Pancreas (tissue), 10 donors: ENCODE results near the gene INHA. TPM values are rescaled to one million over a fixed set of nuclear protein-coding genes. Genes with fewer than 3 reads are reported as not detected.

Source experiments
- ATAC-seq, 4 donors: fragments of 200-7000 bp; cut with Tn5 transposase; one replicate each; pipeline versions ENCODE4 v1.8.0 to v1.9.1; 2020; ENCODE audit warnings: mild to moderate bottlenecking in 4 of 4, moderate library complexity in 4 of 4
- DNase-seq, 6 donors: peaks; one replicate each; pipeline ENCODE4 v3.0.0-alpha.2; 2020
- FAIRE-seq: peaks from 2 replicates; lab custom pipeline; 2012; peaks lifted over from hg19 to GRCh38; lab: Jason Lieb, UNC
- H3K27ac ChIP-seq, 4 donors: fragments of 200-600 bp; sonication (generic); 1 replicate in 3 of 4; 2 replicates in 1 of 4; pipeline versions ENCODE4 v1.5.0 to v1.8.0; 2020
- H3K27me3 ChIP-seq, 4 donors: fragments of 200-600 bp; one replicate each; pipeline ENCODE4 v1.8.0; 2021
- H3K36me3 ChIP-seq, 3 donors: fragments of 200-600 bp; sonication (generic) in 1 of 3; one replicate each; pipeline versions ENCODE4 v1.5.0 to v1.8.0; 2020 to 2021
- H3K4me1 ChIP-seq, 3 donors: fragments of 200-600 bp; one replicate each; pipeline ENCODE4 v1.8.0; 2021
- H3K4me3 ChIP-seq, 4 donors: fragments of 200-600 bp; sonication (generic) in 2 of 4; one replicate each; pipeline versions ENCODE4 v1.5.0 to v1.8.0; 2020 to 2021
- H3K9me3 ChIP-seq, 4 donors: fragments of 200-600 bp; one replicate each; pipeline ENCODE4 v1.8.0; 2021
- CTCF ChIP-seq, 4 donors: fragments of 200-600 bp; sonication (generic) in 3 of 4; IDR thresholded peaks; one replicate each; pipeline versions ENCODE4 v1.5.0 to v1.8.0; 2021; ENCODE audit warnings: antibody characterized with exemption in 4 of 4
- WGBS, 2 donors: extraction: QIAGEN DNeasy Blood & Tissue Kit; methylation state at CpG; one replicate each; pipeline ENCODE4 v1.1.7; 2013; 5-methylcytosine and 5-hydroxymethylcytosine counted together
- intact Hi-C, 3 donors: fragments of 100-400 bp; cut with DNase I; formaldehyde crosslinking; loops; one replicate each; pipeline versions ENCODE4 v1.11.1 to v1.14.2; 2022
- polyA plus RNA-seq, 2 donors: library from polyadenylated mRNA; stranded (reverse); fragments of 200-250 nt; gene quantifications; one replicate each; pipeline ENCODE4 v1.2.3, GENCODE V29; 2013
- total RNA-seq, 6 donors: library from RNA; stranded (reverse); fragmentation: NEBNext Ultra II Directional in 4 of 6; extraction: Animal tissue kit (Norgen Biotek cat#: 25700) in 4 of 6; gene quantifications; one replicate each; pipeline versions ENCODE4 v1.2.1 to v1.2.4, GENCODE V29; 2021 to 2023
- donor health status: healthy with polysubstance abuse.
- donor health status: DM: no; HTN: no; CAD: no; lungs with moderate emphysema.
- donor health status: DM: no; HTN: no; CAD: no.
- donor health status: control.
- donor health status: control.
- donor health status: Bipolar disorder and iron deficiency.
- donor health status: DM: yes; HTN: yes; CAD: no.
- donor health status: DM: no; HTN: no; CAD: no.
- donor health status: DM: no; HTN: no; CAD: no.
- donor health status: DM: yes; HTN: yes; CAD: no.

The INHA gene
- total and polyA plus RNA-seq, 8 donors = 0.94 to 8.9 (median 3.9) TPM

GRCh38 chr2:219560037-219560892 lies 11.8 kb upstream of the INHA start:
- 35 to 41% methylated on average over 8 of the region's 8 CpGs for WGBS, 2 donors
- TF ChIP-seq CTCF (IDR thresholded peaks at IDR 0.05) = peak; percentile 55 to 79 (median 70)
- Histone ChIP-seq H3K27ac (no peak overlapping the region), H3K4me1 (no peaks in the 10 kb centered on the region), H3K4me3 (no peak overlapping the region), H3K9me3 (no peaks in the 10 kb centered on the region), H3K27me3 (no peaks in the 10 kb centered on the region), H3K36me3 (peaks cover 0 to 7% (median 6%) of the 10 kb centered on the region in 3 donors)
- FAIRE-seq (no peak), ATAC-seq (peak; percentile 9 to 64 (median 30)), DNase-seq (peak in 2 of 6 donors; percentile 15 to 68)
- intact Hi-C loops = no loop called here

GRCh38 chr2:219560893-219561178 lies 11.3 kb upstream of the INHA start:
- H3K4me1 ChIP-seq = no peaks in the 10 kb centered on the region
- no peaks in the 10 kb centered on the region for H3K27me3 ChIP-seq
- ATAC-seq (no peak), FAIRE-seq (no peak), DNase-seq (no peak)
- intact Hi-C loops = no loop called here
- H3K27ac ChIP-seq = no peak overlapping the region
- peaks cover 0 to 13% (median 6%) of the 10 kb centered on the region in 3 donors for H3K36me3 ChIP-seq
- no peak overlapping the region for H3K4me3 ChIP-seq
- WGBS, 2 donors = 88 to 96% methylated on average over 3 of the region's 3 CpGs
- no peak for TF ChIP-seq CTCF (IDR thresholded peaks at IDR 0.05)
- no peaks in the 10 kb centered on the region for H3K9me3 ChIP-seq

- H3K27me3 ChIP-seq = no peaks in the 10 kb centered on the region
- H3K4me3 ChIP-seq = no peak overlapping the region
- TF ChIP-seq CTCF (IDR thresholded peaks at IDR 0.05) = no peak
- 83 to 88% methylated on average over 22 to 24 of the region's 24 CpGs for WGBS, 2 donors
- DNase-seq (no peak), ATAC-seq (no peak), FAIRE-seq (no peak)
- H3K36me3 ChIP-seq = peaks cover 0 to 14% (median 6%) of the 10 kb centered on the region in 3 donors
- H3K4me1 ChIP-seq = no peaks in the 10 kb centered on the region
- no peaks in the 10 kb centered on the region for H3K9me3 ChIP-seq
- intact Hi-C loops = no loop called here
- no peak overlapping the region for H3K27ac ChIP-seq
These were observed 10.7 kb upstream of the INHA start for GRCh38 chr2:219561179-219562048.

GRCh38 chr2:219562049-219563020 lies 9.8 kb upstream of the INHA start:
- Histone ChIP-seq H3K27me3 (no peaks in the 10 kb centered on the region), H3K36me3 (peaks cover 0 to 14% (median 12%) of the 10 kb centered on the region in 3 donors), H3K27ac (no peak overlapping the region), H3K9me3 (no peaks in the 10 kb centered on the region), H3K4me3 (no peak overlapping the region), H3K4me1 (no peaks in the 10 kb centered on the region)
- ATAC-seq = no peak
- TF ChIP-seq CTCF (IDR thresholded peaks at IDR 0.05) = no peak
- peak in 3 of 6 donors; percentile 12 to 75 (median 16) for DNase-seq
- FAIRE-seq = no peak
- WGBS, 2 donors = 84% methylated on average over 35 of the region's 35 CpGs
- intact Hi-C loops = no loop called here
